Endothelial cell of umbilical vein (primary cell): ENCODE results near the gene STT3B. TPM values are rescaled to one million over a fixed set of nuclear protein-coding genes. Genes with fewer than 3 reads are reported as not detected.

Experiments
- BruUV-seq: library from RNA; stranded (reverse); fragments of 400-500 nt; replicated peaks from 2 replicates; lab custom pipeline; 2021; lab: Mats Ljungman, UMichigan
- CTCF ChIA-PET: fragments of 300-600, 350-600 bp; sonication (Branson Sonifier 250); formaldehyde crosslinking; loops from one replicate; lab custom pipeline; 2021; ENCODE audit warnings: antibody characterized with exemption, inconsistent platforms; lab: Charles Lee
- POLR2A ChIA-PET: fragments of 300-600, 350-600 bp; sonication (Branson Sonifier 250); formaldehyde crosslinking; loops from one replicate; lab custom pipeline; 2021; ENCODE audit warnings: antibody characterized with exemption, inconsistent platforms; lab: Charles Lee
- DNase-seq: peaks from one replicate; pipeline ENCODE4 v3.0.0-alpha.2; 2011; ENCODE audit warnings: low read depth, low spot score
- FAIRE-seq: peaks from 2 replicates; lab custom pipeline; 2011; peaks lifted over from hg19 to GRCh38; lab: Jason Lieb, UNC
- H2AFZ ChIP-seq: 2 replicates; pipeline ENCODE4 v1.6.0; 2012; ENCODE audit warnings: low read depth, low read length, control low read depth, inconsistent platforms
- H3K27ac ChIP-seq: 2 replicates; pipeline ENCODE4 v1.5.1; 2011; ENCODE audit warnings: low read depth, mild to moderate bottlenecking, control low read depth, low read length, moderate library complexity; ENCODE audit not compliant: insufficient read depth
- H3K27me3 ChIP-seq, 2 experiments: 2 replicates each; pipeline versions ENCODE4 v1.6.0 to v1.6.1; 2011; ENCODE audit warnings: low read length in 2 of 2, mixed read lengths in 1 of 2; ENCODE audit not compliant: control insufficient read depth in 2 of 2, insufficient read depth in 2 of 2
- H3K36me3 ChIP-seq, 2 experiments: 2 replicates in 1 of 2; 3 replicates in 1 of 2; pipeline ENCODE4 v1.5.1; 2011; ENCODE audit warnings: low read length in 2 of 2, mild to moderate bottlenecking in 1 of 2, moderate library complexity in 1 of 2; ENCODE audit not compliant: control insufficient read depth in 2 of 2, insufficient read depth in 2 of 2; ENCODE audit errors: extremely low read depth in 1 of 2
- H3K4me1 ChIP-seq: 3 replicates; pipeline ENCODE4 v1.5.1; 2011; ENCODE audit warnings: mild to moderate bottlenecking, low read length; ENCODE audit not compliant: control insufficient read depth, insufficient read depth; ENCODE audit errors: extremely low read depth
- H3K4me2 ChIP-seq: 2 replicates; pipeline ENCODE4 v1.6.1; 2011; ENCODE audit warnings: low read length, control low read depth, mixed read lengths; ENCODE audit not compliant: insufficient read depth
- H3K4me3 ChIP-seq, 3 experiments: fragments of 200-600 bp in 1 of 3; sonication (generic), shearing (Covaris generic) in 1 of 3; replicated peaks in 1 of 3; 2 replicates each; pipeline ENCODE4 v1.5.1; 2011 to 2016; ENCODE audit warnings: control low read depth in 3 of 3, low read length in 3 of 3, mild to moderate bottlenecking in 2 of 3, inconsistent platforms in 1 of 3, low read depth in 1 of 3, moderate library complexity in 1 of 3; ENCODE audit not compliant: insufficient read depth in 1 of 3
- H3K79me2 ChIP-seq: 2 replicates; pipeline ENCODE4 v1.6.0; 2012; ENCODE audit warnings: low read length, inconsistent platforms; ENCODE audit not compliant: control insufficient read depth, insufficient read depth
- H3K9ac ChIP-seq: replicated peaks from 2 replicates; pipeline ENCODE3; 2011; ENCODE audit warnings: low read length, control low read depth; ENCODE audit not compliant: insufficient read depth; ENCODE audit errors: extremely low read depth
- H3K9me1 ChIP-seq: replicated peaks from 3 replicates; pipeline ENCODE4 v1.6.0; 2011; ENCODE audit warnings: mild to moderate bottlenecking, low read length; ENCODE audit not compliant: control insufficient read depth, insufficient read depth; ENCODE audit errors: extremely low read depth
- H3K9me3 ChIP-seq: replicated peaks from 2 replicates; pipeline ENCODE4 v1.5.1; 2012; ENCODE audit warnings: low read length, inconsistent platforms; ENCODE audit not compliant: control insufficient read depth, insufficient read depth
- H4K20me1 ChIP-seq: replicated peaks from 2 replicates; pipeline ENCODE3; 2011; ENCODE audit warnings: mild to moderate bottlenecking, low read length; ENCODE audit not compliant: control insufficient read depth, insufficient read depth; ENCODE audit errors: extremely low read depth
- CTCF ChIP-seq, 2 donors: IDR thresholded peaks; 1 replicate in 1 of 2; 2 replicates in 1 of 2; pipeline ENCODE4 v1.5.1; 2011; ENCODE audit warnings: low read length in 2 of 2, mild to moderate bottlenecking in 2 of 2, moderate library complexity in 2 of 2, control low read depth in 1 of 2, inconsistent platforms in 1 of 2, low read depth in 1 of 2; ENCODE audit not compliant: insufficient read depth in 1 of 2; ENCODE audit errors: extremely low read depth in 1 of 2
- EZH2 ChIP-seq: IDR thresholded peaks from 2 replicates; pipeline ENCODE4 v1.6.1; 2012; ENCODE audit warnings: borderline replicate concordance, low read depth, mild to moderate bottlenecking, moderate library complexity, low read length, inconsistent platforms; ENCODE audit not compliant: severe bottlenecking
- FOS ChIP-seq: IDR thresholded peaks from 2 replicates; pipeline ENCODE4 v1.6.1; 2011; ENCODE audit warnings: mild to moderate bottlenecking, low read length, moderate library complexity, borderline replicate concordance; ENCODE audit not compliant: insufficient read depth
- GATA2 ChIP-seq: IDR thresholded peaks from 2 replicates; pipeline ENCODE4 v1.7.0; 2011; ENCODE audit warnings: low read depth, mild to moderate bottlenecking, moderate library complexity, mixed read lengths, low read length; ENCODE audit not compliant: insufficient read length, insufficient read depth
- MYC ChIP-seq: IDR thresholded peaks from one replicate; pipeline ENCODE4 v1.6.1; 2011; ENCODE audit warnings: mild to moderate bottlenecking, low read depth, low read length
- POLR2A ChIP-seq: IDR thresholded peaks from 2 replicates; pipeline ENCODE4 v1.6.1; 2012; ENCODE audit warnings: low read depth, mild to moderate bottlenecking, control low read depth, low read length
- POLR2AphosphoS5 ChIP-seq: IDR thresholded peaks from 2 replicates; pipeline ENCODE4 v1.6.1; 2012; ENCODE audit warnings: low read depth, mild to moderate bottlenecking, control low read depth, low read length, moderate library complexity; ENCODE audit not compliant: insufficient read depth
- dilution Hi-C: fragments of 300-500 bp; cut with MboI; formaldehyde crosslinking; loops from one replicate; pipeline ENCODE4 v1.15.0; 2019; ENCODE audit warnings: low sequenced_read_pairs; ENCODE audit not compliant: extremely low pct_ligation_motif_present
- intact Hi-C: fragments of 100-400 bp; cut with micrococcal nuclease; formaldehyde crosslinking; loops from one replicate; pipeline ENCODE4 v1.10.0; 2022
- polyA plus RNA-seq, 4 experiments: library from polyadenylated mRNA; depleted of rRNA in 3 of 4; stranded (reverse) in 3 of 4; unstranded in 1 of 4; fragments of >200 nt; gene quantifications; 2 replicates each; pipeline versions ENCODE4 v1.2.1 to v1.2.3, GENCODE V29; 2011 to 2012; ENCODE audit warnings: missing spikeins in 1 of 4
- total RNA-seq: library from RNA; stranded (reverse); gene quantifications from 2 replicates; pipeline ENCODE4 v1.2.3, GENCODE V29; 2021

The STT3B gene
- total and polyA plus RNA-seq, 2 donors (not counting 3 experiments of a cell fraction or from before 2014, with no cell fraction given): 56.4 to 113 TPM

DNA sequence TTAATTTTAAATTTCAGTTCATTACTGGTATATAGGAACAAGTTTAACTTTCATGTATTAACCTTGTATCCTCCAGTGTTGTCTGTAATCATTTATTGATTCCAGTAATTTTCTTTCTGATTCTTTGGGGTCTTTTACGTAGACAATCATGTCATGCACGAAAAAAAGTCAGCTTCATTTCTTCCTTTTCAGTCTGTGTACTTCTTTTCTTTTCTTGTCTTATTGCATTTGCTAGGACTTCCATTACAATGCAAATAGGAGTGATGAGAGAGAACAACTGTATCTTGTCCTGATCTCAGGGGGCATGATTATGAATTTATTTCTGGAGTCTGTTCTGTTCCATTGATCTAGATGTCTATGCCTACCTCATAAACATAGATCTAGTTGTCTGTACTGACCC lies 56.5 kb downstream of the STT3B start:
- FAIRE-seq: no peak
- H3K4me1 ChIP-seq: no peaks in the 10 kb centered on the region
- POLR2A ChIA-PET: no interaction called here
- no peaks in the 10 kb centered on the region for H3K36me3 ChIP-seq
- CTCF ChIA-PET: no interaction called here
- dilution Hi-C loops (no loop called here), intact Hi-C loops (no loop called here)
- H2AFZ ChIP-seq: no peak overlapping the region
- no TSS peak for BruUV-seq
- no peak overlapping the region for H3K4me3 ChIP-seq
- TF ChIP-seq POLR2A: no peak
- no peak for TF ChIP-seq EZH2
- no peak for TF ChIP-seq FOS
- TF ChIP-seq GATA2: no peak
- TF ChIP-seq POLR2AphosphoS5: no peak
- TF ChIP-seq MYC: no peak
- TF ChIP-seq CTCF (IDR thresholded peaks at IDR 0.05; ENCODE audit: extremely low read depth in 1 of 2, insufficient read depth in 1 of 2, low read depth in 1 of 2, low read length in 2 of 2): no peak
- H3K27ac ChIP-seq: no peak overlapping the region
- no peak overlapping the region for H3K9ac ChIP-seq
- no peak for DNase-seq
- no peaks in the 10 kb centered on the region for H3K27me3 ChIP-seq
- H3K79me2 ChIP-seq: peaks cover 64% of the 10 kb centered on the region
- no peaks in the 10 kb centered on the region for H3K9me1 ChIP-seq
- H3K4me2 ChIP-seq: no peak overlapping the region
- no peaks in the 10 kb centered on the region for H3K9me3 ChIP-seq
- peaks cover 8% of the 10 kb centered on the region for H4K20me1 ChIP-seq
